ENCODE measurements around the gene MBD3.

- TF ChIP-seq CTCF (IDR thresholded peaks at IDR 0.05) (no peak), EZH2 (IDR thresholded peaks at IDR 0.05) (no peak), EZH2phosphoT487 (IDR thresholded peaks at IDR 0.05) (no peak)
Observed at GRCh38 chr19:1568320-1569019, 24.2 kb downstream of the MBD3 start, which contains the start of gene MEX3D.
